DMS53 treated with DMSO at 0.1 percent for 48 hours (cell line): ENCODE measurements around the gene ARRDC3.
"Not testable (repeated sequence)": the region's sequence is repeated elsewhere in the genome, so short reads cannot be mapped to it uniquely, and the experiment has no call there.

Source experiments
- DNase-seq: peaks from one replicate; lab custom pipeline; 2025; ENCODE audit not compliant: unreplicated experiment; lab: John Stamatoyannopoulos, UW

Gene ARRDC3

DNA sequence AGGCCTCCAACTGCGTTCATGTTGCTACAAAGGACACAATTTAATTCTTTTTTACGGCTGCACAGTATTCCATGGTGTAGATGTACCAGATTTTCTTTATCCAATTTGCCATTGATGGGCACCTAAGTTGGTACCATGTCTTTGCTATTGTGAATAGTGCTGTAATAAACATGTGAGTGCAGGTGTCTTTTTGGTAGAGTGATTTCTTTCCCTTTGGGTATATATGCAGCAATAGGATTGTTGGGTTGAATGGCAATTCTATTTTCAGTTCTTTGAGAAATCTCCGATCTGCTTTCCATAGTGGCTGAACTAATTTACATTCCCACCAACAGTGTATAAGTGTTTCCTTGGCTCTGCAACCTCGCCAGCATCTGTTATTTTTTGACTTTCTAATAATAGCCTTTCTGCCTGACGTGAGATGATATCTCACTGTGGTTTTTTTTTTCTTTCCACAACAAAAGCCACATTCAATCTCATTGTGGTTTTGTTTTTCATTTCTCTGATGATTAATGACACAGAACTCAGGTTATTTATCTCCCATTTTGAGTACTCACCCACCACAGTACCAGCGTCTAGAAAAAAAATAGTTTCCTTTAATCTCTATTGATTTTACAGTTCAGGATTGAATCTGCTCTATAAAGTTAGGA, 21.9 kb downstream of the ARRDC3 start:
- no peak for DNase-seq

DNA sequence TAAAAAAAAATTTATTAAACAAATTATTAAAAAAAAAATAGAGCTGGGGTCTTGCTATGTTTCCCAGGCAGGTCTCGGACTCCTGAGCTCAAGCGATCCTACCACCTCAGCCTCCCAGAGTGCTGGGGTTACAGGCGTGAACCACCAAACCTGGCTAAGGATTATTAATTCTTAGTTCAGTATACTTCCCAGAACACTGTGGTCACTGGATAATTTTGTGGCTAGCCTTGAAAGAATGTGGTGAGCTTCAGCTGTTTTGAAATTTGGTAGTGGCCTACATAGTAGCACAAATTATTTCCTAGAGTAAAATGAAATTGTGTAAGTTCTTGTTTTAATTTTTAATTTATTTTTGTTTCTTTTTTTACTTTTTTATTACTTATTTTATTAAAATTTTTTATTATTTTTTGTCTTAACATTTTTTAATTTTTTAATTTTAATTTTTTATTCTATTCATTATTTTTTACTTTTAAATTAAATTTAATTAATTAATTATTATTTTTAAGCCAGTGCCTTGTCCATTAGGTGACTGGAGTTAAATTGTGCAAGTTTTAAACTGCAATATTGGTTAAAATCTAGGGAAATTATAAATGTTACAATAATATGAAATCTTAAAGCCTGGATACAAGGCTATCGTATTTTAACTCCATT, 23.0 kb downstream of the ARRDC3 start:
- DNase-seq = no peak

DNA sequence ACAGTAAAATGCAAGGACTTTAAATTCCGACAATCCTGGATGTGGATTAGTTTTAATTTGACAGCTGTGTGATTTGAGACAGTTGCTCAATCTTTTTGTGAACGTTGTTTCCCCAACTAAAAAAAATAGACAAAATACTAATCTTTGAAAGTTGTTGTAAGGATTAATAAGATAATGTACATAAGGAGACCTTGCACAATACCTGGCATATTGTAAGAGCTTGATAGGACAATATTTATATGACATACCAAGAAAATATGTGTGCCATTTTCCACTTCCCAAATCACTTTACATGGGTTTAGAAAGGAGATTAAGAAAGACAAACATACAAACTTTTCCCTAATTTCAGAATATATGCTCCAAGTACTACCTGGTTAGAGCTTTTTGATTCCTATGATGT, 25.3 kb downstream of the ARRDC3 start:
- DNase-seq = no peak

DNA sequence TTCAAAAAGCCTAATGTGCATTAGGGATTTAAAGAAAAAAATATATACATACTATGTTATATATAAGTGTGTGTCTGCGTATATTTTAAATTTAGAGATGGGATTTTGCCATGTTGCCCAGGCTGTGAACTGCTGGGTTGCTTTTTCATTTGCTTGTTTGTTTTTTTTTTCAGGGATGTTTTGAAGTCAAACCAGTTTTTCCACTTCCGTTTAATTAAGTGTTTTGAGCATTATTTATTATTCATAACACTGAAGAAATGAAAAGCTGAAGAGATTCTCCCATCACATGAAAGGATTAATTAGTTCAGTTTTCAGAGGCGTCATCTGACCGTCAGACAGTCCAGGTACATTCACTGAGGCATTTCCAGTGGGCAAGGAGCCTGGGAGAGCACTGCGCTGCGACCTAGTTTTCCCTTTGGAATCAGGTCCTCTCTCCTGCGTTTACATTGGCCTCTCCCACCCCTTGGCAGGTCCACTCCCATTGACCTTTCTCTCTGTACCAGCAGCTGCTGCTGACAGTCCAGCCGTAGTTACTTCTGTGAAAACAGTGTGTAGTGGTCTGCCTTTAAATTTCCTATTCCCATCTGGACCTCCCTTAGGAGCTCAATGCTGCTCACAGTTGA, 26.0 kb downstream of the ARRDC3 start:
- peak; percentile 68 for DNase-seq

DNA sequence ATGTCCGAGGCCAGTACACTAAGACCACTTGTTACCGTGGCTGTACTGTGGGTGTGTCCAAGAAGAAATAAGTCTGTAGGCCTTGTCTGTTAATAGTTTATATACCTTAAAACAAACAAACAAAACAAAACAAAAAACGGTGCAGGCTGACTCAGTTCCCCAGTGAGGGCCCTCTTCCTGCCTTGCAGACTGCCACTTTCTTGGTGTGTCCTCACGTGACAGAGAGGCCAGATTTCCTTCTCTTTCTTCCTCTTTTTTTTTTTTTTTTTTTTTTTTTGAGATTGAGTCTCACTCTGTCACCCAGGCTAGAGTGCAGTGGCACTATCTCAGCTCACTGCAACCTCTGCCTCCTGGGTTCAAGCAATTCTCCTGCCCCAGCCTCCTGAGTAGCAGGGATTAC, 28.2 kb downstream of the ARRDC3 start:
- not testable (repeated sequence) for DNase-seq

DNA sequence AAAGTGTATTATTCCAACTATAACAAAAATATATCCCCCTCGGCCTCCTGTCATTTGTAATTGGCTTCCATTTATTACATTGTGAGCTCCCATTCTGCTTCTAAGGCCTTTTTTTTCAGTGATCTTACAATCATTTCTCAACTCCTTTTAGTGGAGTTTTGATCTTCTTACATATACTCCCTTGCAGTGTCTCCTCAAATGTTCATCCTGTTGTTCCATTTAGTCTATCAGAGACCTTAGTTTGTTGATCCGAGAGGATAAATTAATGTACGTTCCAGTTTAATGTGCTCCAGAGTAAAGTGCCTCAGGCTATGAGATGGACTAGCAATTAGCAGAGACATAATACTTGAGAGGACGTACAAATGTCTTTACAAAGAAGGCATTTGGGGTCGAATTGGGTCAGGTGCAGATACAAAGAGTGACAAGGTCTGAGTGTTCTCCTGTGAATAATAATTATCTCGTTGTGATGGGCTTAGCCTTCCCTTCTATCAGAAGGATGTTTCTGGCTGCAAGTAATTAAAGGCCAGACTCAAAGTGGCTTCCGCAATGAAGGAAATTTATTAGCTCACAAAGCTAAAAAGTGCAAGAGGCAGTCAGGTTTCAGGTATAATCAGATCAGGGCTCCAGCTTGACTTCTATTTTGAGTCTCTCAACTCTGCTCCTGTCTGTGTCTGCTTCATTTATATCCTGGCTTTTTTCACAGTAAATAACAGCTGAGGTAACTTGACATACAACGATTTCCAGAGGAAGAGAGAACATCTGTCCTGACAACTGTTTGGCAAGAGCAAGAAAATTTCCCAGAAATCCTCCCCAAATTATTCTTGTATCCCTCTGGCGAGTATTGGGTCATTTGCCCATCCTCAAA, 30.1 kb downstream of the ARRDC3 start:
- no peak for DNase-seq

DNA sequence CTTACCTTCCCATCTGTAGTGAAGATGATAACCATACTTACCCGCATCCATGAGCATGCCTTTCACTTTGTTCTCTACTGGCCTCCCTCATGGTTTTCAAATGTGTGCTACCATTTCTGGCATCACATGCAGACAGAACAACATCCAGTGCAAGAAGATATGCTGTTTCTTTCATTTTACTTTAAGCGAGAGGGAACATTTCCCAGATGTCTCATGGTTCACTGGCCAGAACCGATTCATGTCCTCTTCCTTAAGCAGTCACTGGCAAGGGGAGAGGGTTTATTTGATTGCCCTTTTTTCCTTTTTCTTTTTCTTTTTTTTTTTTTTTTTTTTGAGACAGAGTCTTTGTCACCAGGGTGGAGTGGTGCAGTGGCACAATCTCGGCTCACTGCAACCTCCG, 37.7 kb downstream of the ARRDC3 start:
- DNase-seq = no peak

DNA sequence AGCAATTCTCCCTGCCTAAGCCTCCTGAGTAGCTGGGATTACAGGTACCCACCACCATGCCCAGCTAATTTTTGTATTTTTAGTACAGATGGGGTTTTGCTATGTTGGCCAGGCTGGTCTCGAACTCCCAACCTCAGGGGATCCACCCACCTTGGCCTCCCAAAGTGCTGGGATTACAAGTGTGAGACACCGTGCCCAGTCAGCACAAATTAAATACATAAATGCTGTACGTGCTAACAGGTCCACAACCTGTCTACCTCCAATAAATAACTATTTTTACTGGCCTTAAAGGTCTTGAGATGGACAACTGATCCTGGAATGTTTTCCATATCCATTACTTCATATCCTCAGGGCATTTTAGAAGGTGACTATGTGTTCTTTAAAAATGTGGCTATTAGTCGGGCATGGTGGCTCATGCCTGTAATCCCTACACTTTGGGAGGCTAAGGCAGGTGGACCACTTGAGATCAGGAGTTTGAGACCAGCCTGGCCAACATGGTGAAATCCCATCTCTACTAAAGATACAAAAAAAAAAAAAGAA, 38.4 kb downstream of the ARRDC3 start:
- not testable (repeated sequence) for DNase-seq

DNA sequence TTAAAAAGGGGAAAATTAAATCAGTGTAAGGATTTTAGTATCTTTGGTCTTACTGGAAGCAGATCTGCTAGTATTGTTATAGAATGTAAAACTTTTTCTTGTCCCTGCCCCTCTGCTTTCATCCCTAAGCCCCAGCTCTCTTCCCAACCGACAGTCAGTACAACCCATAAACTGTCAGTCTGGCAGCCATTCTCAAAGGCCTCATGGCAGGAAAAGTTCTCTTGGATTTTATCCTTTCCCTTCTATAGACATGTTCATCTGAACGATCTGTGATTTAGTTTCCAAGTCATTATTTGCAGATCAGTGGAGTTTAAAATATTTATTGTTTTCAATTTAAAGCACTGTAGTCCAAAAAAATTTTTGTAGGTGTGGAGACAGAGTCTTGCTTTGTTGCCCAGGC, 39.2 kb downstream of the ARRDC3 start:
- DNase-seq = no peak

DNA sequence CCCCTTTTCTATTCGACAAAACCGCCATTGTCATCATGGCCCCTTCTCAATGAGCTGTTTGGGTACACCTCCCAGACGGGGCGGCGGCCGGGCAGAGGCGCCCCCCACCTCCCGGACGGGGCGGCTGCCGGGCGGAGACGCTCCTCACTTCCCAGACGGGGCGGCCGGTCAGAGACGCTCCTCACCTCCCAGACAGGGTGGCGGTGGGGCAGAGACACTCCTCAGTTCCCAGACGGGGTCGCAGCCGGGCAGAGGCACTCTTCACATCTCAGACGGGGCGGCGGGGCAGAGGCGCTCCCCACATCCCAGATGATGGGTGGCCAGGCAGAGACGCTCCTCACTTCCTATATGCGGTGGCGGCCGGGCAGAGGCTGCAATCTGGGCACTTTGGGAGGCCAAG, 40.2 kb downstream of the ARRDC3 start:
- not testable (repeated sequence) for DNase-seq

DNA sequence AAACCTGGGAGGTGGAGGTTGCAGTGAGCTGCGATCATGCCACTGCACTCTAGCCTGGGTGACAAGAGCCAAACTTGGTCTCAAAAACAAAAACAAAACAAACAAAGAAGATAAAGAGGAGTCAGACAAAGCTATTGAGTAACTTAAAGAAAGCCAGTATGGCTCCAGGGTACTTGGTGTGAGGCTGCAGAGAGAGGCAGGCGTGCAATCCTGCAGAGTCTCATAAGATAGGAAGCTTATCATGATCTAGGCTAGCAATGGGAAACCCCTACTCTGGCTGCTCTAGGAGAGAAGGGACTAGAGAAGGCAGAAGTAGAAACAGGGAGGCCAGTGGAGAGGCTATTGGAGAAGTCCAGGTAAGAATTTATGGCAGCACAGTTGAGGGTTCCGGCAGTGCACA, 42.0 kb downstream of the ARRDC3 start:
- DNase-seq = no peak

DNA sequence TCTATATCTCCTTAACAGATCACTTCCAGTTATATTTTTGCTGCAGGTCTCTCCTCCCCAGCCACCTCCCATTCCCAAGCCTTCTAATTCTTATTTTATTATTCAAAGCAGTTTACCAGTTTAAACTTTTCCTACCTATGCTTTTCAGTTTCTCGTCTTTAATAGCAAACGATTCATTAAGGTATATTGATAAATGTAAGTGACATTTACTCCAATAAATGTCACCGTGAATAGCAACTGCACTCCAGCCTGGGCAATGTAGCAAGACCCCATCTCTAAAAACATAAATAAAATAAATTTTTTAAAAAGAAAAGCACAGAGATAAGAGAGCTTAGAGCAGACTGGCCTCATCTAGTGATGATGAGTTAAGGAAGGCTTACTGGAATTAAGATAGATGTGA, 42.6 kb downstream of the ARRDC3 start:
- no peak for DNase-seq

DNA sequence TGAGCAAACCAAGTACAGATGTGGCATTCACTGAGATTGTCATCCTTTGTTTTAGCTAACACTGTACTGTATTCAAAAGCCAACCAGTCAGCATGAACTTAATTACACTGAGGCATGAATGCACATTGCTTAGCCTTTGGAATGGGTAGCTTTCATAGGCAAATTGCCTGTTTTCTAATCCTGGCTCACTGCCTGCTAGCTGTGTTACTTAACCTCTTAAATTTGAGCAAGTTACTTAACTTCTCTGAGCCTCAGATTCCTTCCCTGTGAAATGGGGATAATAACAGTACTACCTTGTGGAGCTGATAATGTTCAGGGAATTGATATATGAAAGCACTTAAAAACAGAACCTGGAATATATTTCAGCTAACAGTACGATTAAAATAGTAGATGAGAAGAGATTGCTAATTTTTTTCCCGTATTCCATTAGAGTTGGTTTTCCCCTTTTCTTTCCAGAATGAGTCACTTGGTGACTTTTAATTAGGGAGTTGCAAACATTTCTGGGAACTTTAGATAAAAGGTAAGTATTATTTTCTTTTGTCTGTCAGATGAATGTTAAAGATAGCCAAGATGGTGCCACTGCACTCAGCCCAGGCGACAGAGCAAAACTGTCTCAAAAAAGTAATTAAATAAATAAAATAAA, 43.9 kb downstream of the ARRDC3 start:
- DNase-seq = no peak

DNA sequence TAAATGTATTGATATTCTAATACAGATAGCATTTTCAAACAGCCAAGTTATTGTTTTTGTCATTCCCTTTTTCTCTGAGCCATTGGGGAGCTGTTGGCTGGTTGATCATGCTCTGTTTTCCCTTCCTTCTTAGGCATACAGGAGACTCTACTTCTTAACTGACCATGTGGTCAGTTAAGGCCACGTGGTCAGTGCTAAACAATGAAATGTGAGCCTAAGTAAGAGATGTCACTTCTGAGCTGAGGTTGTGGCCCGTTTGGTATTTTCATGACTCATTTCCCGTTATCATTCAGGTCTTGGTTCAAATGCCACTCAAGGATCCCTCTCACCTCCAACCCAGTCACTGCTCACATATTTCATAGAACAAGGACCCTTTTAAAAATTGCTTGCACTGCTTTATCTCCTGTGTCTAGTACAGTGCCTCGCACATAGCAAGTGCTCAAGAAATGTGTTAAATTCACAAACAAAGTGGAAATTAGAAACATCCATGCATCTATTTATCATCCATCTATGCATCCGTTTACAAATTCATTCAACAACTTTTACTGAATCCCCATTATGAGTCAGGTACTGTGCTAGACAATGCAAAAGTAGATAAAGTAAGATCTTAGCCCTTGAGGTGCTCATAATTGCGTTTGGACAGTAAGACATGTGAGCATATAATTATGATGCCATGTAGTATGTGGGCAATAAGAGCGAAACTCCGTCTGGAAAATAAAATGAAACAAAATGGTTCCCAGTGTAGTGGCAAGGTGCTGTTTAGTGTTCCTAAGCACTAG, 50.7 kb downstream of the ARRDC3 start:
- DNase-seq = peak; percentile 89

DNA sequence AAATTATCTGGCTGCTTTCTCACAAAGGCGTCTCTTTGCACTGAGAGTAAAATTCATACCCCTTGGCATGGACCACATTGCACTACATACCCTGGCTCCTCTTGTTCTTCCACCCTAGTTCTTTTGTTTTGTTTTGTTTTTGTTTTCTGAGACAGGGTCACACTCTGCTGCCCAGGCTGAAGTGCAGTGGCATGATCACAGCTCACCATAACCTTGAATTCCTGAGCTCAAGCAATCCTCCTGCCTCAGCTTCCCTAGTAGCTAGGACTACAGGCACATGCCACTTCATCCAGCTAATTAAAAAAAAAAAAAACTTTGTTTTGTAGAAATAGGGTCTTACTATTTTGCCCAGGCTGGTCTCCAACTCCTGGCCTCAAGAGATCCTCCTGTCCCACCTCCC, 51.4 kb downstream of the ARRDC3 start:
- DNase-seq = no peak

DNA sequence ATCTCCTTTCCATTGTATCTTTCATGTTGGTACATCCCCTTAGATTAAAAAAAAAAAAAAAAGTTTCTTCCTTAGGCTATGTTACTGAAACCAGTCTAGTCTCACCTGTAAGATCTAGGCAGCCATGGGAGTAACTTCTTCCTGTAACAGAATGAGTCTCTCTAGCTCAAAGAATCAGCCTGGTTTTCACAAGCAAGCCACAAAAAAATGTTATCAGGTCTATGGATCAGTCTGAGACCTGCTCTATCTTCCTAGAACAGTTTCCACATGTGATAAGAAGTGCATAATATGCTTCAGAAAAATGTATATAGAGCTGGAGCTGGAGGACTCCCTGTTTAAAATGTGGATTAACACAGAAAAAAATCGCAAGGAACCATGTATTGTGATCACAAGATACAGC, 53.8 kb downstream of the ARRDC3 start:
- DNase-seq = no peak

DNA sequence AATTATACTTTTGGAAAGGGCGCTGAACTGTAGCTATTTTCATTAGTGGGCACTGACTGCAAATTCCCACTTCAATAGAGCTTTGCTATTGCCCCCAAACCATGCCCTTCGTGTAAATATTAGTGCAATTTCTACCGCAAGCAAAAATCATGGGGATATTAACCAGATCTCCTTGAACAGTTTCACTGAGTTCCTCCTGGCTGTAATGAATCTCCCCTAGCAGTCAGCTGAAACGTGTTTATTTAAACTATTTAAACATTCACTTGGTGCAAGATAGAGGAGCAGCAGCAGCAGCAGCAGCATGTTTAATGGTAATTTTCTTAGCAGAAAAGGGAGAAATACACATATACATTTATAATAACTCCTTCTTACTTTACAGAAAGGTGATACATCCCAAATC, 54.4 kb downstream of the ARRDC3 start:
- peak; percentile 8 for DNase-seq

DNA sequence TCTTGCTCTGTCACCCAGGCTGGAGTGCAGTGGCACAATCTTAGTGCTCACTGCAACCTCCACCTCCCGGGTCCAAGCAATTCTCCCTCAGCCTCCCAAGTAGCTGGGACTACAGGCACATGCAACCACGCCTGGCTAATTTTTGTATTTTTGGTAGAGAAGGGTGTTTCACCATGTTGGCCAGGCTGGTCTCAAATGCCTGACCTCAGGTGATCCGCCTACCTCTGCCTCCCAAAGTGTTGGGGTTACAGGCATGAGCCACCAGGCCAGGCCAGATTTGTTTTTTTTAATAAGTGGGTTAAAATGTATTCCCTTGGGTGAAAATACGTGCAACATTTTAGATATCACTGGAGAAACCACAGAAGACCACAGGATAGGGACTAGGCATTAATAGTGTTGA, 60.1 kb downstream of the ARRDC3 start:
- not testable (repeated sequence) for DNase-seq

DNA sequence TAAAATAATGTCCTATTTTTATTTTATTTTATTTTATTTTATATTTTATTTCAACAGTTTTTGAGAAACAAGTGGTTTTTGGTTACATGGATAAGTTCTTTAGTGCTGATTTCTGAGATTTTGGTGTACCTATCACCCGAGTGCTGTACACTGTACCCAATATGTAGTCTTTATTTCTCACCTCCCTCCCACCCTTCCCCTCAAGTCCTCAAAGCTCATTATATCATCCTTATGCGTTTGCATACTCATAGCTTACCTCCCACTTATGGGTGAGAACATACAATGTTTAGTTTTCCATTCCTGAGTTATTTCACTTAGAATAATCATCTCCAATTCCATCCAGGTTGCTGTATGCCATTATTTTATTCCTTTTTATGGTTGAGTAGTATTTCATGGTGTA, 63.5 kb downstream of the ARRDC3 start:
- no peak for DNase-seq

DNA sequence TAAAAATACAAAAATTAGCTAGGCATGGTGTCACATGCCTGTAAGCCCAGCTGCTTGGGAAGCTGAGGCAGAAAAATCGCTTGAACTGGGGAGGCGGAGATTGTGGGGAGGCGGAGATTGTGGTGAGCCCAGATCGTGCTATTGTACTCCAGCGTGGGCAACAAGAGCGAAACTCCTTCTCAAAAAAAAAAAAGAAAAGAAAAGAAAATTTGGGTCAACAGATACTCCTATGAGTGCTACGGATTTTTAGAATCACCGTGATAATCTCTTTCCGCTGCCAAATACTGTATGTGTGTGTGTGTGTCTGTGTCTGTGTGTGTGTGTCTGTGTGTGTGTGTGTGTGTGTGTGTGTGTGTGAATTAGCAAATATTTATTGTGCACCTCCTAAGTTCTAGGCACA, 64.4 kb downstream of the ARRDC3 start:
- DNase-seq = no peak
